NCI-H2029 (cell line): ENCODE measurements around the gene DPYD.

Source experiments
- DNase-seq: peaks from one replicate; lab custom pipeline; 2025; lab: John Stamatoyannopoulos, UW

Gene DPYD

GRCh38 chr1:97427371-97427770 is 493.5 kb downstream of the DPYD start:
- DNase-seq: no peak

- no peak for DNase-seq
Observed at GRCh38 chr1:97424209-97424608, 496.6 kb downstream of the DPYD start.

DNA sequence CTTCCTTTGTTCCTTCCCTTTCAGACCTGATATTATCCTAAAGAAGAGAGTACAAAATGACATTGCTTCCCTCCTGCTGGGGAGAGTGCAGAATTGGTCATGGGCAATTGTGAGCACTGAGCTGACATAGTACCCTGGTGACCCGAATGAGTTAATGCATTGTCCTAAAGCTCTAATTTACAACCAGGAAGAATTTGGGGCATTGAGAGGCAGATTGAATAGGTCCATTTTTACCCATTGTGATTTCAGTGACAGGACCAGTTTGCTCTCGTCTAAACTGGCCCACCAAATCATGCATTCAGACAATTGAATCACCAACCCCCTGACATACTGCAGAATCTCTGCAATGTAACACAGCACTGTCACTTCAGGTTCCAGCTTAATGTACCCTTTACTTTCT is 497.4 kb downstream of the DPYD start:
- DNase-seq: no peak

DNA sequence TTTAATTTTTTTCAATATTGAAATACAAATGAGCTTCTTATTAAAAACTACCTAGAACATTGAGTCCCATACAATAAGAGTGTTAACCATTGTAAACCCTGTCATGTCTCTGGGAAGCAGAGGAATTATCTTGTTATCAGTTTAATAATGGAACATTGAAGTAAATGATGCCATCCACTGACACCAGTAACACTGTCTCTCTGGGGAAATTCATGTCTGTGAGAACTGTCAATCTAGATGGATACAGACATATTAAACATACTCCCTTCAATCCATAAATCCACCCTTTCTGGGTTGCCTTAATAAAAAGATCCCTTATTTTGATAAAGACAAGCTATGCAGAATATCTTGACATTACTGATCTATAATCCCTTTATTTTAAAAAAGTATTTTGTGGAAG is 503.2 kb downstream of the DPYD start:
- no peak for DNase-seq

DNA sequence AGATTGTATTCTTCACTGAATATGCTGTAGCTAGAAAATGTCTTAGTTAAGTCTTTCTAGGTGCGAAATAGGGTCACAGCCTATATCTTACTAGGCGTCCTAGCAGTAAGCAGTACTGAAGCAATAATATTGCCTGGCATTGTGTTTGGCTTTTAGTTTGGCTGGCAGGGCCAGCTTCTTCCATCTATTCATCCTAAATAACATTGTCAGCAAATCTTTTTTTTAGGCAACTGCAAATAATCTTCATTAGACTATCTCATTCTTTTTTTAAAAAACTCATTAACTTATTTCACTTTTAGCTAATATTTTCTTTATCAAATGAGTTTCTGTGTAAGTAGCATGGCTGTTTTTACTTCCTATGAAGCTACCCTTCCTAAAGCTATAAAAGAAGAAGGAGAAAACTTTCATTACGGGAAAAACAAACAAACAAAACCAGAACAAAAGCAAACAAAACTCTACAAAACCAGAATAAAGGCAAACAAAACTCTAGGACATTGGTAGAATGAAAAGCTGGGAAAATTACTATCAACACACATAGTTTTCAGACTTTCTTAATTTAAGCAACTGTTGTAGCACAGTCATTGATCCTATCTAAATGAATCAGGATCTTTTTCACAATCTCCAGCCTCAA is 506.0 kb downstream of the DPYD start:
- DNase-seq: no peak

GRCh38 chr1:97412737-97413136 is 508.1 kb downstream of the DPYD start:
- DNase-seq: no peak

DNA sequence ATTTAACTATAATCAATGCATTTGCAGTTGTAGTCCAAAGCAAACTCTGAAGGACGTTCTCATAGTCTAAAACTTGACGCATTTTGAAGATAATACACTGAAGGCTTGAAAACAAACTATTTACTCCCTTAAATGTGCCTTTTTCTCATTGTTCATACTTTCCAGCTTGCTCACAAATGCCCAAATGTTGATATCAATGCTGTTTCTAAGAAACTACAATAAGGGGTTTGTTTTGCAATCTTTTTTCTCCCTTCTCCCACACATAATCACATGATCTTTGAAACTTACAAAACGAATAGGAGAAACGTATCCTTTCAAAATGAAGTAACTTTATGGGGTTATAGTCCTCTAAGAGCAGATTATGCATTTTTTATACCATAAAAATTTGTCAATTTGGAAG is 508.7 kb downstream of the DPYD start:
- no peak for DNase-seq

DNA sequence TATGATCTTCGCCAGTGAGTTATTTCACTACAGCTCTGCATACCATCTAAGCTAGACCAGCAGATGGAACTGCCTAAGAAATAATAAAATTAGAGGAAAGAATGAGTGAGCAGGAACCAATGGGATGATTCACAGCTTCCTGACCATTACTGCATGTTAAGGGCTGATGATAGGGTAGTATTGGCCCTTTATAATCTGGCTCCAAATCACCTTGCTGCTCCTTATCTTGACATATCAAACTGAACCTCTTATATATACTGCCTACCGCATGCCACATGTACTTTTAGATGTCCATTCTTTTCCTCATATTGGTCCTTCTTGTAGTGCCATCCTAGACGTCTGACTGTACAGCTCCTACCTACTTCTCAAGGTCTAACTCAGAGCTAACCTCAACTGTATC is 524.4 kb downstream of the DPYD start:
- no peak for DNase-seq

DNA sequence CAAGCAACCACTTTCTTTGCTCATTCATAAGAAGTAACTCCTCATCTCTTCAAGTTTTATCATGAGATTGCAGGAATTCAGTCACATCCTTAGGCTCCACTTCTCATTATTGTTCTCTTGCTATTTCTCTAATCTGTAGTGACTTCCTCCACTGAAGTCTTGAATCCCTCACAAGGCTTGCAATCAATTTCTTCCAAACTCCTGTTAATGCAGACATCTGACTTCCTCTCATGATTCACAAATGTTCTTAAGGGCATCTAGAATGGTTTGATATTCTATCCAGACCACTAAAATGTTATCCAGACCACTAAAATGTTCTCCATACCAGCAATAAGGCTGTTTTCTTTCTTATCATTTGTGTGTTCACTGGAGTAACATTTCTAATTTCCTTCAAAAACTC is 528.1 kb downstream of the DPYD start:
- no peak for DNase-seq

DNA sequence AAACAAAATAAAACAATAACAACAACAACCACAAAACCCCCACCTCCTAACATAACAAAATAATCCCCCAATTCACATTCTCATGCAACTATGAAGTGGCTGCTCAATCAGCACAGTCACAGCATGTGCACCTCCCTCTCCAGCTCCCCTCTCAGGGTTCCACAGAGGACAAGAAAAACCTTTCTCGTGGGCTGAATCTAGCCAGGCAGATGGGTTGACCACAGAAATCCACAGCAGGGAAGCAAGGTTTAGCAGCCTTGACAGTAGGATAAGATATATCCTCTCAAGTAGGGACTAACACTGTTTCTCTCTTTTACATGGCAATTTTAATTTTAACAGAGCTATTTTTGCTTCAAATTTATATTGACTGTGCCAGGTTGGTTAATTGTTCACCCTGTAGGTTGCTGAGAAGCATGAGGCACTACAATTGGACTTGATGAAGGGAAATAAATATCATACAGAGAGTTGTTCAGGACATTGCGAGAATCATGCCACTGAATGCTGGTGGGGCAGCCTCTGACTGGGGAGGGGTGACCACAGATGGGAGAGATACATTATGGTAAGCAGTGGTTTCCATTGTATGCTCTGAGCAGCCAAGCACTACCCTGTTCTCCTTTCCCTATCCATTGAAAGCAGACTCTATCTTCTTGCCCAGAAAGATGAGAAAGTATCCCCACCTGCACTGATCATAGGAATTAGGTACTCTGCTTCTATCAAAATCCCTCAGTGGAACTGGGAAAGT is 535.1 kb downstream of the DPYD start:
- DNase-seq: no peak

GRCh38 chr1:97384294-97384968 is 536.4 kb downstream of the DPYD start:
- DNase-seq: no peak

GRCh38 chr1:97383797-97384196 is 537.0 kb downstream of the DPYD start:
- no peak for DNase-seq

- no peak for DNase-seq
Observed at GRCh38 chr1:97382206-97382605, 538.6 kb downstream of the DPYD start.

GRCh38 chr1:97379387-97380075 is 541.3 kb downstream of the DPYD start:
- DNase-seq: no peak

DNA sequence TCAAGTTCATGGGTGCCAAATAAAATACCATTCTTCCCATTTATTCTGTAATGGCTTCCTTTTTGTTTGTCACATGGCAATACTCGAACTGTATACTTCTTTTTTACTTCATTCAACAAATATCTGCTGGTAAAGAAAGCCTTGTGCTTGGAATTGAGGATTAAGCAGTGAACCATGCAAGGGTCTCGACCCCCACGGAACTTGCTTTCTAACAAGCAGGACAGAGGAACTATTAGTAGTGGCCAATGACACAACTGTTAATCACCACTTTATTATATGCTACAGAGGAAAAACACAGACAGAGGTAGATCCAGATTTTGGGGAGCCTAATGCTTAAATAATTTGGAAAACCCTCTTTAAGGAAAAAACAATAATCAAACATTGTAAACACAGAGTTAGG is 542.2 kb downstream of the DPYD start:
- DNase-seq: no peak

DNA sequence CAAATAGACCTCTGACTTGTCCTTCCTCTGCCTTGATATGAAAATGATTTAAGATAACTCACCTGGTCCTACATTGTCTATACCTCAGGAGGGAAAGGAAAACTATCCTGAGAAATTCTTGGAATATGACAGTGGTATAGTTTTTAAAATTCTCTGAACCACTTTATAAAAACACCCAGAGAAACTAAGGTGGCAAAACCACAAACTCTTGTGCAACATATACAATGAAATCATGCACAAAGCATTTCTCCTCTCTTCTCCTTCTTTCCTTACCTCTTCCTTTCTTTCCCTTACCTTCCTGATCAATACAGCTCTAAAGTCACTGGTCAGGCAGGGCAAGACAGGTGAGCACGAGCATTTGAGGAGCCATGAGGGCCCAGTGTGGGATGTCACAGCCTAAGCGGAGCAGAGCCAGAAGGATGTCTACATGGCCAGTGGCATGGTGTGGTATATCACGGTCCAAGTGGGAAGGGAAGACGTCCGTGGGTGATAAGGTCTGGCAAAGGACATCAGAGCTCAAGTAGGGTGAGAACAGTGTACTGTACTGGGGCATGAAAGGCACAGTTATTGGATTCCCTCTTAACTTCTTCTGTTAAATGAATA is 543.3 kb downstream of the DPYD start:
- DNase-seq: no peak

- no peak for DNase-seq
Observed at GRCh38 chr1:97373000-97373399, 547.8 kb downstream of the DPYD start.

DNA sequence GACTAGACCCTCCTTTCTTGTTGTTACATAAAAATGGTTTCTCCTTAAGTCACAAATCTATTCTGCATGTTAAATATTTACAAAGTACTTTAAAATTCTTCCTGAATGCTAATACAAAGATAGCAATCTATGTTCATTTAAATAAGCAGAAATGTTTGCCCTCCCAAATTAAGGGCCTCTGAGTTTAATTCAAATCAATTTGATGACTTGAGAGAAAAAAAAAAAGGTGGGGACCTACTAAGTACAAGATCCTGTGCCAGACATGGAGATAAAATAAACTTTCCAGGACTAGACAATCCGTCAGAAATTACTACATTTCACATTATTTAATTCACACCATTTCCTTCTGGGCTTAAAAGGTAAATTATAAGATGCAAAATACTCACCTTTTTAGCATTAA is 548.3 kb downstream of the DPYD start:
- DNase-seq: no peak

DNA sequence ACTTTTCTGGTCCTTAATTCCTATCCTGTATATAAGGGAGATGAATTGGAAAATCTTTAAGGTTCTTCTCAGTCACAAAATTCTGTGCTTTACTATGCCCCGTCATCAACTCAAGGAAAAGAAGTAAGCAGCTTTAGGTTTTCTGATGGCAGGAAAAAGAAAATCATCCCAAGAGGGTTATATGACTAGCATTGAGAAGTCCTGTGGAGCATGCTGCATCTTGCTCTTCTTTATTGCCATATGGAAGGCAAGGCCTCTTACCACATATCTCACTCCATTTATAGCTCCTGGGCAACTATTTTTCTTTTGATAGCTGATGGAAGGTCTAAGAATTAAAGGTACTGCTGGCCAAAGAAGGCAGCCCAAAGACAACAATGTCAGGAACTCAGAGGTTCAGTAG is 552.5 kb downstream of the DPYD start:
- no peak for DNase-seq

DNA sequence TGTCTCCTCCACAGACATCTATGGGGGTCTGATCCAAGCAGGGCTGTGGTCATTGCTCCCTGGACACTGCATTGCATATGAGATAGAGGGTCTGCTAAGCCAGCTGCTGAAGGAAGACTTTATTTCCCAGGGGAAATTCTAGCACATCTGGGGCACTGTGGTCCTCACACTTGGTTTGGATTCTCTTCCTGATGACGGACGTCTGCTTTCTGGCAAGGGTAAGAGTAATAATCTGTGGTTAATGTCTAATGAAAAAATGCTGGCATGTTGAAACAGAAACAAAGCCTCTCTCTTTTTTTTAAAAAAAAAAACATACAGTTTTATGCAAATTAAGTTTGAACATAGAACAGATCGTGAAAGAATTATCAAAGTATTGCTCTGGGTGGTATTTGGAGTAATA is 553.9 kb downstream of the DPYD start:
- no peak for DNase-seq

DNA sequence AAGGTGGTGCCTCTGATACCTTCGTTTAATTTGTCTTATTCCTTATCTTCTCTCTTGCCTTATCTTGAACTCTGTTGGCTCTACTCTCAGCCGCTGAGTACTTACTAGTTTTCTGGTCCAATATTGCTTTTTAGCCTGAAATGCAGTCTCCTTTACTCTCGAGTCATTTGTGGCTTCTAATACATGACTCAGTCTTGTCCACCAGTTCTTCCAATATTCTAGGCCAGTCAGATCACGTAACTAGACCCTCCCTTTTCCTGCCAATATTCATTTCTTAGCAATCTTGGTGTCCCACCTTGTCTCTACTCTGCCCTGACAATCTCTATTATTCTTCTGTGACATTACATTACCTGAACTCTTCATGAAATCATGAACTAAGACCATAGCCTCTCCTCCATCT is 555.8 kb downstream of the DPYD start:
- DNase-seq: no peak

GRCh38 chr1:97364086-97364485 is 556.7 kb downstream of the DPYD start:
- DNase-seq: no peak
